Gastrocnemius medialis (tissue), 4 donors: Measurements from ENCODE around the gene NGDN. TPM values are rescaled to one million over a fixed set of nuclear protein-coding genes. Genes with fewer than 3 reads are reported as not detected.

Experiments
- ATAC-seq, 2 donors: fragments of 150-250 bp; one replicate each; pipeline ENCODE4 v1.9.1; 2016
- DNase-seq, 2 donors: peaks; one replicate each; pipeline ENCODE4 v3.0.0-alpha.2; 2019
- H3K27ac ChIP-seq, 4 donors: fragments of 200-600 bp; sonication (generic); 1 replicate in 1 of 4; 2 replicates in 3 of 4; pipeline ENCODE4 v1.5.1; 2016 to 2018; ENCODE audit warnings: mild to moderate bottlenecking in 2 of 4, moderate library complexity in 1 of 4
- H3K27me3 ChIP-seq, 3 donors: fragments of 200-600 bp; sonication (generic) in 2 of 3; 1 replicate in 1 of 3; 2 replicates in 2 of 3; pipeline versions ENCODE4 v1.5.1 to v1.6.0; 2016 to 2019; ENCODE audit warnings: mild to moderate bottlenecking in 1 of 3, moderate library complexity in 1 of 3
- H3K36me3 ChIP-seq, 2 donors: fragments of 200-600 bp; sonication (generic) in 1 of 2; one replicate each; pipeline ENCODE4 v1.5.1; 2017 to 2018
- H3K4me1 ChIP-seq, 2 donors: fragments of 200-600 bp; sonication (generic) in 1 of 2; one replicate each; pipeline ENCODE4 v1.5.1; 2016 to 2017; ENCODE audit warnings: mild to moderate bottlenecking in 2 of 2
- H3K4me3 ChIP-seq, 4 donors: fragments of 200-600 bp; sonication (generic) in 3 of 4; 1 replicate in 1 of 4; 2 replicates in 3 of 4; pipeline ENCODE4 v1.5.1; 2016 to 2019; ENCODE audit warnings: mild to moderate bottlenecking in 2 of 4
- H3K9me3 ChIP-seq, 3 donors: fragments of 200-600 bp; sonication (generic) in 2 of 3; 1 replicate in 1 of 3; 2 replicates in 2 of 3; pipeline ENCODE4 v1.5.1; 2016 to 2019
- POLR2A ChIP-seq, 2 donors: fragments of 450-650 bp; IDR thresholded peaks; one replicate each; pipeline ENCODE4 v1.6.1; 2017; ENCODE audit warnings: antibody characterized with exemption in 2 of 2, mild to moderate bottlenecking in 2 of 2, moderate library complexity in 2 of 2
- in situ Hi-C, 4 donors: fragments of 200-750 bp; cut with MboI; loops; one replicate each; pipeline versions ENCODE4 v1.15.0 to v1.8.0; 2017; ENCODE audit warnings: low sequenced_read_pairs in 4 of 4
- intact Hi-C: fragments of 100-400 bp; cut with DNase I; formaldehyde crosslinking; loops from one replicate; pipeline ENCODE4 v1.15.1; 2023; ENCODE audit warnings: low total_unique reads
- total RNA-seq, 4 donors: library from RNA; depleted of rRNA; stranded (reverse); fragments of >200 nt; gene quantifications; one replicate each; pipeline versions ENCODE4 v1.1.0 to v1.2.3, GENCODE V29; 2016
- TF ChIP-seq, protein P1 (sequence below), 5 experiments: fragments of 450-650 bp in 3 of 5; fragments of 200-600 bp in 2 of 5; sonication (generic) in 2 of 5; IDR thresholded peaks in 4 of 5; conservative IDR thresholded peaks in 1 of 5; 1 replicate in 4 of 5; 2 replicates in 1 of 5; pipeline ENCODE4 v1.5.1; 2016 to 2019; ENCODE audit warnings: antibody characterized with exemption in 5 of 5, mild to moderate bottlenecking in 3 of 5, moderate library complexity in 3 of 5

NGDN gene
- total RNA-seq, 4 donors from 2014 or later: 27.9 to 41.9 (median 36.1) TPM

- H3K27me3 ChIP-seq: no peaks in the 10 kb centered on the region
- ATAC-seq (no peak), DNase-seq (no peak)
- no peak overlapping the region for H3K27ac ChIP-seq
- no peaks in the 10 kb centered on the region for H3K4me1 ChIP-seq
- intact Hi-C loops: no loop called here
- in situ Hi-C loops: loop anchor here in 2 of 4 donors (10.0 kb wide), 1 partner anchor 140 kb away; the partner anchor contains the start of gene PABPN1 (in 2 of the 2)
- no peaks in the 10 kb centered on the region for H3K9me3 ChIP-seq
- H3K36me3 ChIP-seq: no peaks in the 10 kb centered on the region
- no peak overlapping the region for H3K4me3 ChIP-seq
- no peak for TF ChIP-seq POLR2A (IDR thresholded peaks at IDR 0.05)
- TF ChIP-seq, protein P1, sequence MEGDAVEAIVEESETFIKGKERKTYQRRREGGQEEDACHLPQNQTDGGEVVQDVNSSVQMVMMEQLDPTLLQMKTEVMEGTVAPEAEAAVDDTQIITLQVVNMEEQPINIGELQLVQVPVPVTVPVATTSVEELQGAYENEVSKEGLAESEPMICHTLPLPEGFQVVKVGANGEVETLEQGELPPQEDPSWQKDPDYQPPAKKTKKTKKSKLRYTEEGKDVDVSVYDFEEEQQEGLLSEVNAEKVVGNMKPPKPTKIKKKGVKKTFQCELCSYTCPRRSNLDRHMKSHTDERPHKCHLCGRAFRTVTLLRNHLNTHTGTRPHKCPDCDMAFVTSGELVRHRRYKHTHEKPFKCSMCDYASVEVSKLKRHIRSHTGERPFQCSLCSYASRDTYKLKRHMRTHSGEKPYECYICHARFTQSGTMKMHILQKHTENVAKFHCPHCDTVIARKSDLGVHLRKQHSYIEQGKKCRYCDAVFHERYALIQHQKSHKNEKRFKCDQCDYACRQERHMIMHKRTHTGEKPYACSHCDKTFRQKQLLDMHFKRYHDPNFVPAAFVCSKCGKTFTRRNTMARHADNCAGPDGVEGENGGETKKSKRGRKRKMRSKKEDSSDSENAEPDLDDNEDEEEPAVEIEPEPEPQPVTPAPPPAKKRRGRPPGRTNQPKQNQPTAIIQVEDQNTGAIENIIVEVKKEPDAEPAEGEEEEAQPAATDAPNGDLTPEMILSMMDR (IDR thresholded peaks at IDR 0.05 in 4 of 5, conservative IDR thresholded peaks at IDR 0.05 in 1 of 5): no peak
Measured at GRCh38 chr14:23464700-23465099, 4.8 kb upstream of the NGDN start.

DNA sequence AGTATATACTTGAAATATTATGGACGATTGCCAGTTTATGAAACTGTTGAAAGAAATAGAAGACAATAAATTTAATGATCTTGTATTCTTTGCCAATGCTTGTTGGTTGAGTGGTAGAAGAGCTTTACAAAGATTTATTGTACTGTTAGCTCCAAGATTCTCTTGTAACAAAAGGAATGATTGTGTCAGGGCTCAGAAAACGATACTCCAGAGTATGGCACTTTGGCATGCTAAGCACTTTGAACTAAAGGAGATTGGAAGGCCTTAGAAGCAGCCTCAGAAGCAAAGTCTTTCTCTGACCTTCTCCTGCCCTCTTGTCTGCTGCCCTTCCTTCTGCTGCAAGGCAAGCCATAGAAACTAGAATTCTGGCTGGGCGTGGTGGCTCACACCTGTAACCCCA is 4.2 kb upstream of the NGDN start:
- H3K4me1 ChIP-seq: peaks cover 4% of the 10 kb centered on the region in 2 donors
- H3K36me3 ChIP-seq: no peaks in the 10 kb centered on the region
- ATAC-seq (no peak), DNase-seq (no peak)
- no peak overlapping the region for H3K27ac ChIP-seq
- no peaks in the 10 kb centered on the region for H3K27me3 ChIP-seq
- no peak for TF ChIP-seq POLR2A (IDR thresholded peaks at IDR 0.05)
- TF ChIP-seq, protein P1 (IDR thresholded peaks at IDR 0.05 in 4 of 5, conservative IDR thresholded peaks at IDR 0.05 in 1 of 5): no peak
- in situ Hi-C loops (loop anchor here in 2 of 4 donors (10.0 kb wide), 1 partner anchor 140 kb away; the partner anchor contains the start of gene PABPN1 (in 2 of the 2)), intact Hi-C loops (no loop called here)
- H3K4me3 ChIP-seq: no peak overlapping the region
- no peaks in the 10 kb centered on the region for H3K9me3 ChIP-seq

GRCh38 chr14:23468704-23469126 is 788 bp upstream of the NGDN start:
- intact Hi-C loops (loop anchor here (1.0 to 2.0 kb wide), 3 partner anchors 88 to 182 kb away; partner anchors contain the start of genes HOMEZ, PABPN1 and THTPA), in situ Hi-C loops (loop anchor here in 2 of 4 donors (10.0 kb wide), 1 partner anchor 144 kb away; the partner anchor contains the start of gene PABPN1 (in 2 of the 2))
- H3K27me3 ChIP-seq: no peaks in the 10 kb centered on the region
- H3K9me3 ChIP-seq: no peaks in the 10 kb centered on the region
- peaks cover 0 to 28% of the 10 kb centered on the region in 2 donors for H3K36me3 ChIP-seq
- peaks cover 12% of the 10 kb centered on the region in 2 donors for H3K4me1 ChIP-seq
- peak overlapping the region; percentile 82 to 89 (median 86) for H3K27ac ChIP-seq
- TF ChIP-seq, protein P1 (IDR thresholded peaks at IDR 0.05 in 4 of 5, conservative IDR thresholded peaks at IDR 0.05 in 1 of 5): no peak
- peak in 1 of 2 donors; percentile 13 for TF ChIP-seq POLR2A (IDR thresholded peaks at IDR 0.05)
- ATAC-seq: peak; percentile 2 to 35
- DNase-seq: no peak
- H3K4me3 ChIP-seq: peak overlapping the region; percentile 60 to 98 (median 67)

DNA sequence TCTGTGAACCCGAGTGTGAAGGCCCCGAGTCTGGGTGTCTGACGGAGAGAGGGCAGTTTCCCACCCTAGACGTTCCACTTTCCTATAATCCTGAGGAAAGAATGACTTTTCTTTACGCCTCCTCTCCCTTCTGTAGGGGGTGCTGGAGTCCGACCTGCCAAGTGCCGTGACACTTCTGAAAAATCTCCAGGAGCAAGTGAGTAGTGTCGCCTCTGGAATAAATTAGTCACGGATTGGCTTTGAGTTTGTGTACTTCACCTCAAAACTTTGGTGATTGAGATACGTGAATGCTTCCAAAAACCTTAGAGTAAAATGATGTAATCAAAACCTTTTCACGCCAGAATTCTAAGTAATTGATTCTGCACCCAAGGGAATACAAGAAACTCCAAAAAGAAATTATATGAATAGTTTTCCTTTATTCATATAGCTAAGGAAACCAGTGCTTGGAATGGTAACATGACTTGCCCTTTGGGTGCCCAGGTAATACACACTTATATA is 452 bp downstream of the NGDN start:
- TF ChIP-seq, protein P1 (IDR thresholded peaks at IDR 0.05 in 4 of 5, conservative IDR thresholded peaks at IDR 0.05 in 1 of 5): no peak
- TF ChIP-seq POLR2A (IDR thresholded peaks at IDR 0.05): no peak
- Histone ChIP-seq H3K4me1 (peaks cover 12% of the 10 kb centered on the region in 2 donors), H3K4me3 (peak overlapping the region; percentile 58 to 98 (median 88)), H3K9me3 (no peaks in the 10 kb centered on the region), H3K27ac (peak overlapping the region; percentile 82 to 89 (median 86)), H3K27me3 (no peaks in the 10 kb centered on the region), H3K36me3 (peaks cover 0 to 40% of the 10 kb centered on the region in 2 donors)
- in situ Hi-C loops: loop anchor here in 3 of 4 donors (5.0 to 10.0 kb wide), 2 partner anchors 72 to 145 kb away; partner anchors contain the start of gene PABPN1 (in 3 of the 3)
- intact Hi-C loops: loop anchor here (1.0 to 10.0 kb wide), 5 partner anchors 87 to 975 kb away; partner anchors contain the start of genes DHRS4, HOMEZ, PABPN1 and SDR39U1
- ATAC-seq: peak; percentile 1 to 2
- no peak for DNase-seq
